Liver (tissue), 9 donors: ENCODE data around the gene ABITRAM. TPM values are rescaled to one million over a fixed set of nuclear protein-coding genes. Genes with fewer than 3 reads are reported as not detected.
"Not testable (repeated sequence)": the region's sequence is repeated elsewhere in the genome, so short reads cannot be mapped to it uniquely, and the experiment has no call there.

Experiments used
- DNase-seq: peaks from one replicate; pipeline ENCODE4 v3.0.0-alpha.2; 2017; ENCODE audit warnings: low spot score
- H3K27ac ChIP-seq, 2 donors: one replicate each; pipeline ENCODE4 v1.7.0; 2013; ENCODE audit warnings: inconsistent platforms in 2 of 2, low read length in 2 of 2, control low read depth in 1 of 2, low read depth in 1 of 2, mild to moderate bottlenecking in 1 of 2
- H3K27me3 ChIP-seq, 4 donors: one replicate each; pipeline versions ENCODE4 v1.6.1 to v1.7.0; 2013; ENCODE audit warnings: low read length in 3 of 4, inconsistent platforms in 1 of 4, mild to moderate bottlenecking in 1 of 4, moderate library complexity in 1 of 4; ENCODE audit not compliant: control insufficient read depth in 4 of 4, insufficient read depth in 4 of 4
- H3K36me3 ChIP-seq, 4 donors: one replicate each; pipeline versions ENCODE4 v1.6.1 to v1.7.0; 2013; ENCODE audit warnings: low read length in 3 of 4, mild to moderate bottlenecking in 3 of 4, low read depth in 1 of 4, moderate library complexity in 1 of 4; ENCODE audit not compliant: control insufficient read depth in 4 of 4, insufficient read depth in 3 of 4
- H3K4me1 ChIP-seq, 4 donors: one replicate each; pipeline versions ENCODE4 v1.6.1 to v1.7.0; 2013; ENCODE audit warnings: low read length in 3 of 4, mild to moderate bottlenecking in 3 of 4, moderate library complexity in 1 of 4; ENCODE audit not compliant: control insufficient read depth in 4 of 4, insufficient read depth in 4 of 4
- H3K4me3 ChIP-seq, 3 donors: one replicate each; pipeline versions ENCODE4 v1.6.1 to v1.7.0; 2013; ENCODE audit warnings: low read length in 3 of 3, control low read depth in 1 of 3, low read depth in 1 of 3, mild to moderate bottlenecking in 1 of 3
- H3K9ac ChIP-seq, 2 donors: one replicate each; pipeline ENCODE4 v1.7.0; 2013; ENCODE audit warnings: low read length in 2 of 2, mild to moderate bottlenecking in 2 of 2, moderate library complexity in 2 of 2, control low read depth in 1 of 2, low read depth in 1 of 2
- H3K9me3 ChIP-seq, 4 donors: one replicate each; pipeline versions ENCODE4 v1.6.1 to v1.7.0; 2013; ENCODE audit warnings: low read length in 3 of 4; ENCODE audit not compliant: control insufficient read depth in 4 of 4
- ATF3 ChIP-seq: IDR thresholded peaks from 2 replicates; pipeline ENCODE4 v1.6.1; 2016; ENCODE audit warnings: antibody characterized with exemption
- CTCF ChIP-seq: fragments of 150-350 bp; IDR thresholded peaks from 2 replicates; pipeline ENCODE4 v1.5.1; 2017; ENCODE audit warnings: improper control_type of control experiment, low read depth, low read length; ENCODE audit not compliant: missing input control
- EGR1 ChIP-seq, 2 donors: IDR thresholded peaks; 2 replicates each; pipeline ENCODE4 v1.6.1; 2016 to 2018; ENCODE audit warnings: antibody characterized with exemption in 2 of 2, low read depth in 2 of 2
- FOXA1 ChIP-seq: IDR thresholded peaks from 2 replicates; pipeline ENCODE4 v1.6.1; 2016; ENCODE audit warnings: antibody characterized with exemption
- FOXA2 ChIP-seq: IDR thresholded peaks from 2 replicates; pipeline ENCODE4 v1.6.1; 2016; ENCODE audit warnings: antibody characterized with exemption
- GABPA ChIP-seq, 2 donors: IDR thresholded peaks in 1 of 2; conservative IDR thresholded peaks in 1 of 2; 2 replicates each; pipeline ENCODE4 v1.6.1; 2016; ENCODE audit warnings: antibody characterized with exemption in 2 of 2, mild to moderate bottlenecking in 1 of 2, moderate library complexity in 1 of 2
- HNF4A ChIP-seq, 2 donors: conservative IDR thresholded peaks; 2 replicates each; pipeline ENCODE4 v1.6.1; 2016; ENCODE audit warnings: antibody characterized with exemption in 2 of 2, mild to moderate bottlenecking in 2 of 2
- HNF4G ChIP-seq: IDR thresholded peaks from 2 replicates; pipeline ENCODE4 v1.6.1; 2016; ENCODE audit warnings: antibody characterized with exemption
- JUND ChIP-seq, 2 donors: IDR thresholded peaks; 2 replicates each; pipeline ENCODE4 v1.6.1; 2016; ENCODE audit warnings: antibody characterized with exemption in 2 of 2
- MAX ChIP-seq: IDR thresholded peaks from 2 replicates; pipeline ENCODE4 v1.6.1; 2016; ENCODE audit warnings: antibody characterized with exemption
- NR2F2 ChIP-seq: IDR thresholded peaks from 2 replicates; pipeline ENCODE4 v1.6.1; 2016; ENCODE audit warnings: antibody characterized with exemption
- RAD21 ChIP-seq, 2 donors: IDR thresholded peaks; 2 replicates each; pipeline ENCODE4 v1.6.1; 2016; ENCODE audit warnings: antibody characterized with exemption in 2 of 2, mild to moderate bottlenecking in 2 of 2
- REST ChIP-seq: IDR thresholded peaks from 2 replicates; pipeline ENCODE4 v1.6.1; 2016; ENCODE audit warnings: antibody characterized with exemption, mild to moderate bottlenecking
- RXRA ChIP-seq, 2 donors: IDR thresholded peaks; 2 replicates each; pipeline ENCODE4 v1.6.1; 2017 to 2018; ENCODE audit warnings: antibody characterized with exemption in 2 of 2, mild to moderate bottlenecking in 1 of 2
- SP1 ChIP-seq: IDR thresholded peaks from 2 replicates; pipeline ENCODE4 v1.6.1; 2018; ENCODE audit warnings: antibody characterized with exemption, mild to moderate bottlenecking
- YY1 ChIP-seq: IDR thresholded peaks from 2 replicates; pipeline ENCODE4 v1.6.1; 2016; ENCODE audit warnings: antibody characterized with exemption, mild to moderate bottlenecking
- ZBTB33 ChIP-seq: IDR thresholded peaks from 2 replicates; pipeline ENCODE4 v1.6.1; 2016; ENCODE audit warnings: antibody characterized with exemption
- WGBS: extraction: QIAGEN DNeasy Blood & Tissue Kit; methylation state at CpG from one replicate; pipeline ENCODE4 v1.1.7; 2013; 5-methylcytosine and 5-hydroxymethylcytosine counted together
- polyA plus RNA-seq, 2 donors: library from polyadenylated mRNA; stranded (reverse) in 1 of 2; unstranded in 1 of 2; fragments of 200-250 nt in 1 of 2; fragments of >200 nt in 1 of 2; fragmentation: Nextera tagmentation in 1 of 2; extraction: Ambion mirVana in 1 of 2; gene quantifications; one replicate each; pipeline versions ENCODE4 v1.2.1 to v1.2.3, GENCODE V29; 2013 to 2015
- total RNA-seq, 2 donors: library from RNA; depleted of rRNA; stranded (reverse); fragments of >200 nt; gene quantifications; one replicate each; pipeline ENCODE4 v1.2.3, GENCODE V29; 2014
- donor health status: healthy.
- donor health status: healthy.
- donor health status: healthy.
- donor health status: healthy.
- donor health status: healthy.

The ABITRAM gene
- total and polyA plus RNA-seq, 4 donors: 3.5 to 8.2 (median 5.5) TPM

GRCh38 chr9:108886594-108887271 is 47.5 kb upstream of the ABITRAM start:
- H3K9me3 ChIP-seq, H3K4me3 ChIP-seq, DNase-seq, H3K9ac ChIP-seq, H3K27me3 ChIP-seq: not testable (repeated sequence)
- H3K4me1 ChIP-seq: peaks cover 2 to 18% (median 11%) of the 10 kb centered on the region in 4 donors
- H3K36me3 ChIP-seq: peaks cover 5 to 18% (median 13%) of the 10 kb centered on the region in 4 donors
- H3K27ac ChIP-seq: peak overlapping the region; percentile 80 to 86
- WGBS: 59% methylated on average over 3 of the region's 3 CpGs
- TF ChIP-seq HNF4A (conservative IDR thresholded peaks at IDR 0.05) (peak; percentile 22 to 39), YY1 (peak; percentile 13), FOXA1 (peak; percentile 57), SP1 (peak; percentile 35), JUND (IDR thresholded peaks at IDR 0.05) (peak in 1 of 2 donors; percentile 53), FOXA2 (peak; percentile 68), RXRA (IDR thresholded peaks at IDR 0.05) (peak in 1 of 2 donors; percentile 55), MAX (peak; percentile 63)

- TF ChIP-seq RAD21 (IDR thresholded peaks at IDR 0.05) (peak; percentile 80 to 83), YY1 (peak; percentile 13), FOXA2 (no peak), CTCF (peak; percentile 43), HNF4A (conservative IDR thresholded peaks at IDR 0.05) (no peak), HNF4G (no peak)
- Histone ChIP-seq H3K36me3 (peaks cover 5 to 23% (median 15%) of the 10 kb centered on the region in 4 donors), H3K27ac (no peak overlapping the region), H3K9ac (no peak overlapping the region), H3K27me3 (no peaks in the 10 kb centered on the region), H3K4me1 (peaks cover 5 to 23% (median 14%) of the 10 kb centered on the region in 4 donors), H3K9me3 (no peaks in the 10 kb centered on the region), H3K4me3 (no peak overlapping the region)
- no peak for DNase-seq
- WGBS: 78% methylated on average over 4 of the region's 4 CpGs
Observed at GRCh38 chr9:108889649-108890067, 44.5 kb upstream of the ABITRAM start.

- no peaks in the 10 kb centered on the region for H3K9me3 ChIP-seq
- WGBS: 38% methylated on average over 4 of the region's 4 CpGs
- H3K9ac ChIP-seq: no peak overlapping the region
- H3K36me3 ChIP-seq: peaks cover 5 to 36% (median 26%) of the 10 kb centered on the region in 4 donors
- no peak overlapping the region for H3K4me3 ChIP-seq
- DNase-seq: no peak
- peaks cover 3 to 28% (median 13%) of the 10 kb centered on the region in 4 donors for H3K4me1 ChIP-seq
- no peaks in the 10 kb centered on the region for H3K27me3 ChIP-seq
- peak overlapping the region; percentile 55 to 73 for H3K27ac ChIP-seq
- TF ChIP-seq HNF4A (conservative IDR thresholded peaks at IDR 0.05): peak; percentile 81 to 91
- TF ChIP-seq NR2F2: peak; percentile 36
- peak; percentile 76 for TF ChIP-seq ZBTB33
- TF ChIP-seq FOXA1: peak; percentile 74
- TF ChIP-seq YY1: peak; percentile 81
- peak in 1 of 2 donors; percentile 69 for TF ChIP-seq EGR1 (IDR thresholded peaks at IDR 0.05; ENCODE audit: low read depth in 2 of 2)
- TF ChIP-seq HNF4G: peak; percentile 45
- TF ChIP-seq RXRA (IDR thresholded peaks at IDR 0.05): peak; percentile 81 to 94
- TF ChIP-seq ATF3: no peak
- peak in 1 of 2 donors; percentile 43 for TF ChIP-seq GABPA (IDR thresholded peaks at IDR 0.05 in 1 of 2, conservative IDR thresholded peaks at IDR 0.05 in 1 of 2)
- peak; percentile 84 for TF ChIP-seq REST
- peak; percentile 77 for TF ChIP-seq FOXA2
- peak in 1 of 2 donors; percentile 82 for TF ChIP-seq JUND (IDR thresholded peaks at IDR 0.05)
Observed at GRCh38 chr9:108894225-108894997, 39.8 kb upstream of the ABITRAM start.
